Measurements from ENCODE around the gene EXOC8. TPM values are rescaled to one million over a fixed set of nuclear protein-coding genes. Genes with fewer than 3 reads are reported as not detected.

Gene EXOC8
- total and polyA plus RNA-seq, 2 of the 8 experiments (the other 6 are each of a cell fraction or from before 2014, with no cell fraction given) = 2.0 to 9.8 TPM

GRCh38 chr1:231357187-231357772 lies 19.6 kb upstream of the EXOC8 start:
- H3K79me1 ChIP-seq (ENCODE audit: low read depth, low read length) = no peaks in the 10 kb centered on the region
- 79% methylated on average over 10 of the region's 10 CpGs; no CpG with 5 or more reads in 1 of the 2 experiments for WGBS, 2 experiments (ENCODE audit: extremely low coverage in 1 of 2, insufficient coverage in 1 of 2, insufficient read length in 1 of 2, insufficient replicate concordance in 2 of 2, low coverage in 1 of 2, low lambda C conversion rate in 2 of 2, missing lambda C conversion rate in 1 of 2)
- H3K9ac ChIP-seq (replicated peaks in 1 of 4; ENCODE audit: extremely low read depth in 1 of 4, low read depth in 3 of 4, low read length in 3 of 4) = no peak overlapping the region
- no peak overlapping the region for H3K14ac ChIP-seq (ENCODE audit: insufficient read length)
- DNase-seq (ENCODE audit: low read depth in 1 of 2, low spot score in 2 of 2) = no peak
- no peak overlapping the region for H3K56ac ChIP-seq (replicated peaks; ENCODE audit: insufficient read length, low read depth, low read length)
- no peak overlapping the region for H3K27ac ChIP-seq (ENCODE audit: low read depth, low read length)
- no peaks in the 10 kb centered on the region for H3K23me2 ChIP-seq (ENCODE audit: low read depth, low read length)
- H4K5ac ChIP-seq (ENCODE audit: insufficient read length, low read depth, low read length) = no peak overlapping the region
- ChIA-PET POLR2A (ENCODE audit: partially characterized antibody) (interaction anchor here (0.6 kb wide), 2 partner anchors 224 to 230 kb away, joined by 4 read pairs; no protein-coding TSS in a partner anchor), CTCF (ENCODE audit: partially characterized antibody) (interaction anchor here (0.6 to 2.5 kb wide), 28 partner anchors 9 to 802 kb away, joined by 3 to 12 read pairs (median 4); partner anchors contain the start of gene SPRTN)
- no peak overlapping the region for H3K23ac ChIP-seq (ENCODE audit: insufficient read length)
- no peak overlapping the region for H4K8ac ChIP-seq (ENCODE audit: extremely low read depth, insufficient read depth, low read length)
- H2BK5ac ChIP-seq (ENCODE audit: low read depth, low read length) = no peak overlapping the region
- H3K79me2 ChIP-seq (ENCODE audit: control insufficient read depth in 1 of 2, insufficient read depth in 2 of 2, low read length in 2 of 2) = no peaks in the 10 kb centered on the region
- FAIRE-seq = no peak
- H3K4me2 ChIP-seq (ENCODE audit: insufficient read depth in 1 of 2, low read depth in 2 of 2, low read length in 2 of 2) = no peak overlapping the region
- no peak overlapping the region for H3K18ac ChIP-seq (ENCODE audit: extremely low read depth, low read length)
- peaks cover 0 to 9% (median 4%) of the 10 kb centered on the region in 4 experiments; a peak in 5 of 8 replicates for H3K36me3 ChIP-seq (ENCODE audit: control insufficient read depth in 2 of 4, insufficient read depth in 4 of 4, low read length in 3 of 4)
- no peaks in the 10 kb centered on the region for H3K4me1 ChIP-seq (replicated peaks in 1 of 4; ENCODE audit: control insufficient read depth in 3 of 4, insufficient read depth in 4 of 4, low read length in 3 of 4)
- H2AFZ ChIP-seq (ENCODE audit: low read length) = no peak overlapping the region
- no peak overlapping the region for H2BK120ac ChIP-seq (replicated peaks; ENCODE audit: low read depth, low read length)
- no peaks in the 10 kb centered on the region for H3K9me3 ChIP-seq (ENCODE audit: insufficient read depth in 2 of 2, low read depth in 1 of 2, low read length in 1 of 2)
- no peak overlapping the region for H4K91ac ChIP-seq (replicated peaks; ENCODE audit: insufficient read length, low read length)
- H2BK20ac ChIP-seq (ENCODE audit: low read length) = no peak overlapping the region
- H2BK15ac ChIP-seq (ENCODE audit: low read length) = no peak overlapping the region
- no peak overlapping the region for H2BK12ac ChIP-seq (ENCODE audit: low read depth, low read length)
- H3K4me3 ChIP-seq (ENCODE audit: extremely low read depth in 1 of 4, insufficient read depth in 2 of 4, low read depth in 3 of 4, low read length in 4 of 4) = no peak overlapping the region
- H3K27me3 ChIP-seq (replicated peaks in 1 of 4; ENCODE audit: control insufficient read depth in 3 of 4, extremely low read depth in 1 of 4, insufficient read depth in 3 of 4, low read length in 3 of 4) = no peaks in the 10 kb centered on the region
- H2AK5ac ChIP-seq (ENCODE audit: low read depth, low read length) = no peak overlapping the region
- no peak overlapping the region for H3K4ac ChIP-seq (replicated peaks; ENCODE audit: insufficient read length, low read depth, low read length)
- H4K20me1 ChIP-seq (replicated peaks in 1 of 2; ENCODE audit: control insufficient read depth in 1 of 2, insufficient read depth in 2 of 2, low read length in 2 of 2) = peaks cover 0 to 2% of the 10 kb centered on the region in 2 experiments
- no peak for TF ChIP-seq JUND (IDR thresholded peaks at IDR 0.05; ENCODE audit: low read length)
- no peak for TF ChIP-seq EZH2 (IDR thresholded peaks at IDR 0.05; ENCODE audit: low read depth, low read length, severe bottlenecking)
- TF ChIP-seq TAF1 (IDR thresholded peaks at IDR 0.05; ENCODE audit: low read depth, low read length) = no peak
- no peak for TF ChIP-seq CEBPB (IDR thresholded peaks at IDR 0.05; ENCODE audit: low read depth, low read length)
- TF ChIP-seq ZNF274 (IDR thresholded peaks at IDR 0.05; ENCODE audit: borderline replicate concordance, extremely low read depth, low read length) = no peak
- TF ChIP-seq ATF2 (IDR thresholded peaks at IDR 0.05; ENCODE audit: low read length) = no peak
